ENCODE results near the gene UBE2U. TPM values are rescaled to one million over a fixed set of nuclear protein-coding genes. Genes with fewer than 3 reads are reported as not detected.

Gene UBE2U
- total RNA-seq, 2 donors from 2014 or later = 0.52 TPM; not detected in 1

DNA sequence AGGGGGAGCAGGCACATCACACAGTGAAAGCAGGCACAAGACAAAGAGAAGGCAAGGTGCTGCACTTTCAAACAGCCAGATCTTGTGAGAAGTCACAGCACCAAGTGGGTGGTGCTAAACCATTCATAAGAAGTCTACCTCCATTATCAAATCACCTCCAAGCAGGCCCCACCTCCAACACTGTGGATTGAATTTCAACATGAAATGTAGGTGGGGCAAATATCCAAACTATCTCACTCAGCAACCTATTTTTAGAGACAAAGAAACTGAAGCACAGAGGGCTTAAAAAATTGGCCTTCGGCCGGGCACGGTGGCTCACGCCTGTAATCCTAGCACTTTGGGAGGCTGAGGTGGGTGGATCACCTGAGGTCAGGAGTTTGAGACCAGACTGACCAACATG is 90.4 kb downstream of the UBE2U start:
- Mint-ChIP-seq H3K36me3 (no peaks in the 10 kb centered on the region), H3K9me3 (no peaks in the 10 kb centered on the region), H3K27ac (no peak overlapping the region)
- ATAC-seq = no peak
- DNase-seq (ENCODE audit: low spot score in 2 of 2) = no peak

DNA sequence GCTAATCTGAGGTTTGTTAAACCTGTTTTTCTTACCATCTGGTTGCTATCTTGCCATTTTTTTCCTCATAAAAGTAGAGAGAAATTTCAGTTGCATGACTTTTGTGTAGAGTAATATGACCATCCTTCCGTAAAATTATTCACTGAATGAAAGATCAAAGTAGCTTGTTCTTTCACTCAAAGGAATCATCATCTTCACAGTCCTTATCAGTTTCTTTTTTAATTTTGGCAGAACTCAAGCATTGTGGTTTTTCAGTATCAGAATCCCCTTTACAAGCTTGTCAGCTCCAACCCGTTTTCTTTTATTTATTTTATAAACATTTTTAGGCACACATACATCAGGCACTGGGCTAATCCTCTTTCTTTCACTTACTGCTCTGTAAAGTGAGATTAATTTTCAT is 91.7 kb downstream of the UBE2U start:
- Mint-ChIP-seq H3K9me3 (no peaks in the 10 kb centered on the region), H3K27ac (no peak overlapping the region), H3K36me3 (no peaks in the 10 kb centered on the region)
- ATAC-seq (no peak), DNase-seq (ENCODE audit: low spot score in 2 of 2) (no peak)

DNA sequence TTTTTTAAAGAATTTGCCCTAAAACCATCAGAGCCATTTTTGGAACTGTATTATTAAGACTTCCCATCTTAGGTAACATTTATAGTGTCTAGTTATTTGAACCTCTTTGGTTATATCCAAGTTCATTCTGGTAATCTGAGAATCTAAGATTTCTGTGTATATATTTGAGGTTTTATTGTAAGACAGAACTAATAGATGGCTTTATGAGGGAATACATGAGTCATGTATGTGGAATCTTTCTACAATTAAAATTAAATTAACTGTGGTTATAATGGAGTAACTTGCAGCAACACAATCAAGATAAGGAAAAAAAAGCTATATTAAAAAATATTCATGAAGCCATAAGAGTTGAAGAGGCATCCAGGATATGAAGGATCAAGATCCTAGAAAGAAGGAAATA is 92.1 kb downstream of the UBE2U start:
- DNase-seq (ENCODE audit: low spot score in 2 of 2) (no peak), ATAC-seq (no peak)
- H3K9me3 Mint-ChIP-seq = no peaks in the 10 kb centered on the region
- H3K36me3 Mint-ChIP-seq = no peaks in the 10 kb centered on the region
- no peak overlapping the region for H3K27ac Mint-ChIP-seq

DNA sequence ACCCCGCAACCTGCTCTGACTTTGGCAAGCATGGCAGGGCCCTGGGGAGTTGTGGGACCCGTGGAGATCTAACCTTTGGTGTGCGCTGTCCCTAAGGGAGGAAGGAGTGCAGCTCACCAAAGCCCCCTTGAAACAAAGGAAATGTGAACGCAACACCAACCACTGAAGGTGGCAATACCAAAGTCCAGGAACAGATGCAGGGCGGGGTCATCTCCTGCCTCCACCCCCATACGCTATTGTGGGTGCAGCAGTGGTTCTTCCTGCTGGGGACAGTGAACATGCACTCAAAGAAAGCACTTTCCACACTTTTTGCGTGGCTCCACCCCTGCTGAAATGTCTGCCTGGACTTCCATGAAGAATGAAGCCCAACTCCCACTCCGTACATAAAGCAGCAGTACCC is 93.0 kb downstream of the UBE2U start:
- ATAC-seq (no peak), DNase-seq (ENCODE audit: low spot score in 2 of 2) (no peak)
- H3K9me3 Mint-ChIP-seq = no peaks in the 10 kb centered on the region

DNA sequence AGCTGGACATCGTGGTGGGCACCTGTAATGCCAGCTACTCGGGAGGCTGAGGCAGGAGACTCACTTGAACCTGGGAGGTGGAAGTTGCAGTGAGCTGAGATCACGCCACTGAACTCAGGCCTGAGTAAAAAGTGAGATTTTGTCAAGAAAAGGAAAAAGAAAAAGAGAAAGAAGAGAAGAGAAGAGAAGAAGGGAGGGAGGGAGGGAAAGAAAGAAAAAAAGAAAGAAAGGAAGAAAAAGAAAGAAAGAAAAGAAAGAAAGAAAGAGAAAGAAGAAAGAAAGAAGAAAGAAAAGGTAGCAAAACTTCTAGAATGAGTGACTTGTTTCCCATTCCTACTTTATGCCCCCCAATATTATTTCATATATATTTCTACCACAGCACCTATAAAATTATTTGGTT is 98.8 kb downstream of the UBE2U start:
- ATAC-seq = no peak
- Mint-ChIP-seq H3K36me3 (no peaks in the 10 kb centered on the region), H3K27ac (no peak overlapping the region), H3K9me3 (no peaks in the 10 kb centered on the region)
- DNase-seq (ENCODE audit: low spot score in 2 of 2) = no peak

More for the DNA sequence above, 93.0 kb downstream of the UBE2U start:
- Mint-ChIP-seq H3K36me3 (no peaks in the 10 kb centered on the region), H3K27ac (no peak overlapping the region)

DNA sequence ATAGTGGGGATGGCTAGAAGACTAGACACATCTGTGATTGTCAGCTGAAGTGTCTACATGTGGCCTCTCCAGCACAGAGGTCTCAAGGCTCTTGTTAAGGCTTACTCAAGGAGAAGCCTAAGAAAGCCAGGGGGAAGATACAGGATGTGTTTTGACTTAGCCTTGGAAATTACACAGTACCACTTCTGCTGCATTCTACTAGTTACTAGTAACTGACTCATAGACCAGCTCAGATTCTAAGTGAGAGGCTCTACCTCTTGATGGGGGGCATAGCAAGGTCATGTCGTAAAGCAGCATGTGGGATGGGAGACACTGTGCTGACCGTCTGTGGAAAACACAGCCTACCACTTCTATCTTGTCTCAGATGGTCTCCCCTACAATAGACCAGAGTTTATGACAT is 99.5 kb downstream of the UBE2U start:
- DNase-seq (ENCODE audit: low spot score in 2 of 2) (no peak), ATAC-seq (no peak)
- H3K36me3 Mint-ChIP-seq = no peaks in the 10 kb centered on the region
- H3K9me3 Mint-ChIP-seq = no peaks in the 10 kb centered on the region
- no peak overlapping the region for H3K27ac Mint-ChIP-seq

DNA sequence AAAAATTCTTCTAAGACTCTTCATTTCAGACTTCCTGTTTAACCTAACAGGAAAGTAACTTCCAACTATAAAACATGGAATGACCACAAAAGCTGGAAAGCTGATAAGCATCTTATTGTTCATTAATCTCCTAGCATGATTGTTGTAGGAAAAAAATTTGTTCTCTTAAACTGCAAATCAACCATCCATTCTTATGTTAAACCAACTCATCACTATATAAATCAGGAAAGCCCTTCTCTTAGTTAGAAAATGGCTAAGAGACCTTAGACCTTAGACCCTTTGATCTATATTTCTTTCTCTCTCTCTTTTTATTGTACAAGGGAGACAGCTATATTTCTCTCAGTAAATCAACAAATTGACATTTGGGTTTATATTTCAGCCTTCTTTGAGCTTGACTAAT is 101.4 kb downstream of the UBE2U start:
- Mint-ChIP-seq H3K9me3 (no peaks in the 10 kb centered on the region), H3K36me3 (no peaks in the 10 kb centered on the region), H3K27ac (no peak overlapping the region)
- DNase-seq (ENCODE audit: low spot score in 2 of 2) (no peak), ATAC-seq (no peak)

DNA sequence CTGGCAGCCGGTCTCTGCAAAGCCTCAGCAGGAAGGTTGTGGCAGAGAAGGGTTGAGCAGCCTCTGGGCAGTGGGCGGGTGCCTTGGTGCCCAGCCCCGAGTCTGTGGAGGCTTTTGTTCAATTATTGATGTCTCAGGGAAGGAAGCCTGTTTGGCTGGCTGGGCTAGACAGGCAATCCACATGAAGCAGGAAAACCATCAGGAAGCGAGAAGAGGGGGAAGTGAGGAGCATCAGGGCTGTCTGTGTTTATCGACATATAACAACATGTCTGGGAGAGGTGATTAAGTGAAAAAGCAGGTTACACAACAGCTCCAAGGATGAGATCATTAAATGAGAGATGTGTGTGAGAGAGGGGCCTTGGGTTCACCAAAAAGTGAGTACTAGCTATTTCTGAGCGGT is 105.4 kb downstream of the UBE2U start:
- no peaks in the 10 kb centered on the region for H3K36me3 Mint-ChIP-seq
- H3K9me3 Mint-ChIP-seq = no peaks in the 10 kb centered on the region
- ATAC-seq = no peak
- H3K27ac Mint-ChIP-seq = no peak overlapping the region
- DNase-seq (ENCODE audit: low spot score in 2 of 2) = no peak

DNA sequence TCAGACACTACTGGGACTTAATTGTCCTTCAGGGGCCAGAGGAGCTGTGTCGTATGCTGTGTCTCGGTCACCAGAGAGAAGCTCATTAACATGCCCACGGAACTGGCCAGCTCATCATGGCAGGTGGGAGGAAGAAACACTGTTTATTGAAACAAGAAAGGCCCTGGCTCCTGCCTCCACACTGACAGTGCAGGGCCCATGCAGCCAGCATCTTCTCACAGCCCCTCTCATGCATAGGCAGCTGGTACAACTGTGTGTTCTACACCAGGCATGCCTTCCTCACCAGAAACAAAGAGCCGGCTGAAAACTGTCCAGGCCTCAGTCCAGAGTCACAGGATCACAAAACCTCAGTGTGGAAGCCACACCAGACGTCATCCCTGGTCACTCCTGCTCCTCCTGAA is 106.0 kb downstream of the UBE2U start:
- no peak overlapping the region for H3K27ac Mint-ChIP-seq
- H3K36me3 Mint-ChIP-seq = no peaks in the 10 kb centered on the region
- DNase-seq (ENCODE audit: low spot score in 2 of 2) (no peak), ATAC-seq (no peak)
- no peaks in the 10 kb centered on the region for H3K9me3 Mint-ChIP-seq

DNA sequence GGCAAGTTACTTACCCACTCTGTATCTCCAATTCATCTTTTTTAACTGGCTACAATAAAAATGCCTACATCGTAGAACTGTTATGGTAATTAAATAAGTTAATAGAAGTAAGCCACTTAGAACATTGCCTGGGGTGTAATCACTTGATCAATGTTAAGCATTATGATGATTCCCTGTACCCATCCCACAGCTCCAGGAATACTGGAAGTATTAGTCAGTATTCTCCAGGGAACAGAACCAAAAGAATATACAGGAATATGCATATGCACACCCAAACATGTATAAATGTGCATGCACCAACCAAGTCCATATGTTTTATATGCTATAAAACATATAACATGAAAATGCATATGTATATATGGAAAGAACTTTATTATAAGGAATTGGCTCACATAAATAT is 107.3 kb downstream of the UBE2U start:
- no peak overlapping the region for H3K27ac Mint-ChIP-seq
- DNase-seq (ENCODE audit: low spot score in 2 of 2) (no peak), ATAC-seq (no peak)
- no peaks in the 10 kb centered on the region for H3K36me3 Mint-ChIP-seq
- H3K9me3 Mint-ChIP-seq = no peaks in the 10 kb centered on the region

DNA sequence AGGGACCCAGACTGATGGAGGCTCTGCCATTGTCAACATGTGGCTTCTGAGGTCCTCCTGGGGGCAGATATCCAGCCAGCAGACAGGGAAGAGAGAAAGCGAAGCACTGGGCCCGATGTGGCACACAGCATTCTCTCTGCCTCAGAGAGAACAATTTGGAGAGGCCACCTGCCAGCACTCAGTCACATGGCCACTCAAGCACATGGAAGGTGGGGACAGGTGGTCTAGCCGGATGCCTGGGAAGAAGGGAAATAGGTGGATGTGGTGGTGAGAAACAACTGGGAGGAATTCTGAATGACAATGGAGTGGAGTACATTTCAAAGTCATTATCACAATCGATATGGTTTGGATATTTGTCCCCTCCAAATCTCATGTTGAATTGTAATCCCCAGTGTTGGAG is 109.0 kb downstream of the UBE2U start:
- Mint-ChIP-seq H3K36me3 (no peaks in the 10 kb centered on the region), H3K9me3 (no peaks in the 10 kb centered on the region), H3K27ac (no peak overlapping the region)
- DNase-seq (ENCODE audit: low spot score in 2 of 2) (no peak), ATAC-seq (no peak)

DNA sequence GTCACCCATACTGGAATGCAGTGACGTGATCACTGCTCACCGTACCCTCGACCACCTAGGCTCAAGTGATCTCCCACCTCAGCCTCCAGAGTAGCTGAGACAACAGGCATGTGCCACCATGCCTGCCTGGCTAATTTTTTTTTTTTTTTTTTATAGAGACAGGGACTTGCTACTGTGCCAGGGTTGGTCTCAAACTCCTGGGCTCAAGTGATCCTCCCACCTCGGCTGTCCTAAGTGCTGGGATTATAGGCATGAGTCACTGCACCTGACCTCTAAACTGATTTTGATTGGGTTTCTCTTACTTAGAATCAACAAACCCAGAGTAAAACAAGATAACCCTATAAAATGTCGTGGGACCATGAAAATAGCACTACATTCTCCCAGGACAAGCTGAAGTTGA is 112.0 kb downstream of the UBE2U start:
- H3K36me3 Mint-ChIP-seq = no peaks in the 10 kb centered on the region
- H3K9me3 Mint-ChIP-seq = no peaks in the 10 kb centered on the region

More for the DNA sequence above, 112.0 kb downstream of the UBE2U start:
- no peak for ATAC-seq
- DNase-seq (ENCODE audit: low spot score in 2 of 2) = no peak
- no peak overlapping the region for H3K27ac Mint-ChIP-seq

All from activated naive CD4-positive, alpha-beta T cell treated with anti-CD3 and anti-CD28 coated beads, Interleukin-2, amount 50 U/mL, for 72 hours (primary cell).